T-cell (primary cell): ENCODE measurements around the gene BUD31. TPM values are rescaled to one million over a fixed set of nuclear protein-coding genes. Genes with fewer than 3 reads are reported as not detected.

ENCODE experiments used
- ATAC-seq, 4 experiments: fragments of 200-7000 bp in 3 of 4; fragments of 150-1000 bp in 1 of 4; cut with Tn5 transposase; replicated peaks in 1 of 4; 1 replicate in 3 of 4; 2 replicates in 1 of 4; pipeline ENCODE4 v1.10.0; 2021; ENCODE audit warnings: moderate library complexity in 3 of 4, mild to moderate bottlenecking in 2 of 4, moderate number of reproducible peaks in 1 of 4
- CTCF ChIA-PET, 2 donors: fragments of 300-600 bp; sonication (Branson Sonifier 250); formaldehyde crosslinking; loops; one replicate each; lab custom pipeline; 2022; ENCODE audit warnings: antibody characterized with exemption in 2 of 2; lab: Charles Lee
- POLR2A ChIA-PET, 2 donors: fragments of 300-600 bp; sonication (Branson Sonifier 250); formaldehyde crosslinking; loops; one replicate each; lab custom pipeline; 2022; ENCODE audit warnings: antibody characterized with exemption in 2 of 2; lab: Charles Lee
- DNase-seq, 35 experiments: peaks; one replicate each; pipeline versions ENCODE4 v3.0.0 to v3.0.0-alpha.2; 2013 to 2023
- H3K27ac ChIP-seq: one replicate; pipeline ENCODE4 v1.5.1; 2013; ENCODE audit warnings: low read length
- H3K27me3 ChIP-seq, 2 experiments: replicated peaks in 1 of 2; 1 replicate in 1 of 2; 2 replicates in 1 of 2; pipeline versions ENCODE4 v1.6.1 to v1.7.0; 2013; ENCODE audit warnings: low read length in 1 of 2, mixed read lengths in 1 of 2; ENCODE audit not compliant: control insufficient read depth in 2 of 2, insufficient read depth in 2 of 2; ENCODE audit errors: extremely low read depth in 1 of 2
- H3K36me3 ChIP-seq, 2 donors: 1 replicate in 1 of 2; 2 replicates in 1 of 2; pipeline versions ENCODE4 v1.6.1 to v1.7.0; 2013; ENCODE audit warnings: low read length in 1 of 2; ENCODE audit not compliant: control insufficient read depth in 2 of 2, insufficient read depth in 1 of 2; ENCODE audit errors: extremely low read depth in 1 of 2
- H3K4me1 ChIP-seq, 2 experiments: 1 replicate in 1 of 2; 2 replicates in 1 of 2; pipeline versions ENCODE4 v1.6.1 to v1.7.0; 2013; ENCODE audit warnings: low read length in 2 of 2, mixed read lengths in 1 of 2; ENCODE audit not compliant: insufficient read depth in 2 of 2, control insufficient read depth in 1 of 2; ENCODE audit errors: extremely low read depth in 1 of 2
- H3K4me3 ChIP-seq, 2 donors: 1 replicate in 1 of 2; 2 replicates in 1 of 2; pipeline versions ENCODE4 v1.5.1 to v1.7.0; 2013; ENCODE audit warnings: mild to moderate bottlenecking in 2 of 2, low read length in 1 of 2, moderate library complexity in 1 of 2; ENCODE audit not compliant: control insufficient read depth in 1 of 2; ENCODE audit errors: extremely low read depth in 1 of 2
- H3K9me3 ChIP-seq: 2 replicates; pipeline ENCODE4 v1.7.0; 2013
- H3K27ac Mint-ChIP-seq, 2 donors: one replicate each; pipeline ENCODE4 v1.8.0; 2020 to 2021; ENCODE audit warnings: mild to moderate bottlenecking in 2 of 2, mixed read lengths in 2 of 2
- H3K27me3 Mint-ChIP-seq, 2 donors: one replicate each; pipeline ENCODE4 v1.8.0; 2021 to 2022; ENCODE audit warnings: mixed read lengths in 2 of 2
- H3K36me3 Mint-ChIP-seq: one replicate; pipeline ENCODE4 v1.8.0; 2021; ENCODE audit warnings: mixed read lengths
- H3K4me1 Mint-ChIP-seq, 3 donors: one replicate each; pipeline ENCODE4 v1.8.0; 2020 to 2022; ENCODE audit warnings: mixed read lengths in 3 of 3, mild to moderate bottlenecking in 1 of 3
- H3K4me3 Mint-ChIP-seq, 3 donors: one replicate each; pipeline ENCODE4 v1.8.0; 2020 to 2022; ENCODE audit warnings: mild to moderate bottlenecking in 3 of 3, mixed read lengths in 3 of 3, moderate library complexity in 3 of 3
- H3K9me3 Mint-ChIP-seq, 3 donors: one replicate each; pipeline ENCODE4 v1.8.0; 2020 to 2022; ENCODE audit warnings: mixed read lengths in 3 of 3
- WGBS: methylation state at CpG from one replicate; pipeline ENCODE4 v1.1.5; 2013; ENCODE audit warnings: missing lambda C conversion rate; ENCODE audit not compliant: insufficient coverage; 5-methylcytosine and 5-hydroxymethylcytosine counted together
- total RNA-seq, 35 experiments: library from RNA in 6 of 35; stranded (reverse) in 6 of 35; fragments of 120-200 nt in 1 of 35; gene quantifications; one replicate each; pipeline versions ENCODE4 v1.2.1 to v1.2.4 and lab custom pipeline; 2013 to 2026

BUD31 gene
- total RNA-seq, 5 donors from 2014 or later (not counting 1 experiment from before 2014, with no cell fraction given), result 63.2 to 127 (median 82.3) TPM

- H3K27ac Mint-ChIP-seq, result no peak overlapping the region
- H3K27me3 ChIP-seq, result no peaks in the 10 kb centered on the region
- H3K36me3 ChIP-seq, result peaks cover 36 to 73% of the 10 kb centered on the region in 2 donors
- H3K4me1 ChIP-seq, result no peaks in the 10 kb centered on the region
- ChIA-PET POLR2A (no interaction called here), CTCF (no interaction called here)
- no peaks in the 10 kb centered on the region for H3K9me3 ChIP-seq
- no peaks in the 10 kb centered on the region for H3K9me3 Mint-ChIP-seq
- H3K36me3 Mint-ChIP-seq, result peaks cover 40% of the 10 kb centered on the region
- H3K4me3 ChIP-seq, result no peak overlapping the region
- no peak for ATAC-seq
- no peak for DNase-seq
- 100% methylated on average over 4 of the region's 5 CpGs for WGBS
- no peaks in the 10 kb centered on the region for H3K27me3 Mint-ChIP-seq
- no peak overlapping the region for H3K4me3 Mint-ChIP-seq
- H3K4me1 Mint-ChIP-seq, result peaks cover under 1 to 6% (median 3%) of the 10 kb centered on the region in 3 donors
- H3K27ac ChIP-seq, result no peak overlapping the region
Measured at GRCh38 chr7:99420213-99420612, 11.4 kb downstream of the BUD31 start.

DNA sequence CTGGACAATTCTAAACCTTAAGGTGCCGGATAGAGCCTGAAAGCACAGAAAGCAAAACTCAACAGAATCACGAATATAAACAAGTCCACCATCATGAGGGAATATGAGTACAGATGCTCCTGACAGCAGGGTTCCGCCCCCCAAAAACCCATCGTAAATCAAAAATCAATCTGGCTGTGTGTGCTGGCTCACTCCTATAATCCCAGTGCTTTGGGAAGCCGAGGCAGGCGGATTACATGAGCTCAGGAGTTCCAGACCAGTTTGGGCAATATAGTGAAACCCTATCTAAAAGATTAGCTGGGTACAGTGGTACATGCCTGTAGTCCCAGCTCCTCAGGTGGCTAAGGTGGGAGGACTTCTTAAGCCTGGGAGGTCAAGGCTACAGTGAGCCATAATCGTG is 12.2 kb downstream of the BUD31 start:
- H3K9me3 Mint-ChIP-seq, result no peaks in the 10 kb centered on the region
- ATAC-seq (no peak), DNase-seq (no peak)
- H3K36me3 Mint-ChIP-seq, result peaks cover 37% of the 10 kb centered on the region
- POLR2A ChIA-PET, result no interaction called here
- H3K36me3 ChIP-seq, result peaks cover 40 to 68% of the 10 kb centered on the region in 2 donors
- no peaks in the 10 kb centered on the region for H3K9me3 ChIP-seq
- no peak overlapping the region for H3K4me3 Mint-ChIP-seq
- H3K27me3 Mint-ChIP-seq, result no peaks in the 10 kb centered on the region
- CTCF ChIA-PET, result interaction anchor here in 1 of 2 donors (1.0 kb wide), 1 partner anchor 12 kb away, joined by 3 read pairs; the partner anchor contains the start of gene BUD31
- no peak overlapping the region for H3K4me3 ChIP-seq
- no peaks in the 10 kb centered on the region for H3K4me1 ChIP-seq
- WGBS, result 100% methylated on average over 1 of the region's 7 CpGs
- peaks cover 0 to 5% (median 0%) of the 10 kb centered on the region in 3 donors for H3K4me1 Mint-ChIP-seq
- no peaks in the 10 kb centered on the region for H3K27me3 ChIP-seq
- no peak overlapping the region for H3K27ac Mint-ChIP-seq
- H3K27ac ChIP-seq, result no peak overlapping the region

DNA sequence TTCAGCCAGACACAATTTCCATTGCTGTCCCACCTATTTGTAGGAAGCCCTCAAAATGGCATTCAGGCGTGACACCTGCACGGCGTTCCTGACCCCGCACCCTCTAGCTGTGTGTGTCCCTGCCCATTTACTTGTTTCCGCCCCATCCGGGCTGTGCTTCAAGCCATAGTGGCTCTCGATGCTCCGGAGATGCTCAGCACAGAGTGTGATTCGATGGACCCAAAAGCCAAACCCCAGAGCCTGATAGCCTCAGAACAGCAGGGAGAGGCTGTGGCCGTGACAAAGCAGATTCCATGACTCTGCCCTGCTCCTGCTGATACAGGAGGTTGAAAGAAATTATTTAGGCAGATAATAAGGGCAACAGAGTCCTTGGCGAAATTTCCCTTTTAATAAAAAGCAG is 13.4 kb downstream of the BUD31 start:
- H3K27ac ChIP-seq, result no peak overlapping the region
- peaks cover 35 to 56% of the 10 kb centered on the region in 2 donors for H3K36me3 ChIP-seq
- Mint-ChIP-seq H3K36me3 (peaks cover 30% of the 10 kb centered on the region), H3K27ac (peak overlapping the region in 1 of 2 donors; percentile 23), H3K4me1 (peaks cover 0 to 4% (median 0%) of the 10 kb centered on the region in 3 donors), H3K9me3 (no peaks in the 10 kb centered on the region), H3K27me3 (no peaks in the 10 kb centered on the region), H3K4me3 (no peak overlapping the region)
- no peak overlapping the region for H3K4me3 ChIP-seq
- WGBS, result 97% methylated on average over 9 of the region's 11 CpGs
- no peaks in the 10 kb centered on the region for H3K27me3 ChIP-seq
- ChIA-PET CTCF (interaction anchor here in 1 of 2 donors (0.5 to 0.6 kb wide), 3 partner anchors 13 to 1195 kb away, joined by 3 read pairs; partner anchors contain the start of gene BUD31), POLR2A (interaction anchor here (0.6 to 0.7 kb wide), 6 partner anchors 14 to 293 kb away, joined by 3 to 6 read pairs (median 4); no protein-coding TSS in a partner anchor)
- DNase-seq, result no peak
- ATAC-seq, result no peak
- no peaks in the 10 kb centered on the region for H3K4me1 ChIP-seq
- no peaks in the 10 kb centered on the region for H3K9me3 ChIP-seq

- H3K9me3 ChIP-seq, result no peaks in the 10 kb centered on the region
- DNase-seq (no peak), ATAC-seq (no peak)
- no peak overlapping the region for H3K27ac ChIP-seq
- H3K4me1 ChIP-seq, result no peaks in the 10 kb centered on the region
- peaks cover 31 to 52% of the 10 kb centered on the region in 2 donors for H3K36me3 ChIP-seq
- WGBS, result 100% methylated on average over 2 of the region's 5 CpGs
- Mint-ChIP-seq H3K4me1 (peaks cover 0 to 2% (median 0%) of the 10 kb centered on the region in 3 donors), H3K27ac (peak overlapping the region in 1 of 2 donors; percentile 62), H3K27me3 (no peaks in the 10 kb centered on the region), H3K4me3 (no peak overlapping the region), H3K36me3 (peaks cover 26% of the 10 kb centered on the region), H3K9me3 (no peaks in the 10 kb centered on the region)
- no peaks in the 10 kb centered on the region for H3K27me3 ChIP-seq
- CTCF ChIA-PET, result interaction anchor here in 1 of 2 donors (0.5 to 0.6 kb wide), 3 partner anchors 14 to 1196 kb away, joined by 3 read pairs; partner anchors contain the start of gene BUD31
- H3K4me3 ChIP-seq, result no peak overlapping the region
- POLR2A ChIA-PET, result interaction anchor here (0.6 to 0.7 kb wide), 6 partner anchors 13 to 293 kb away, joined by 3 to 6 read pairs (median 4); no protein-coding TSS in a partner anchor
Measured at GRCh38 chr7:99422625-99423024, 13.9 kb downstream of the BUD31 start.

- ATAC-seq (no peak), DNase-seq (no peak)
- no peaks in the 10 kb centered on the region for H3K9me3 ChIP-seq
- H3K27ac Mint-ChIP-seq, result no peak overlapping the region
- H3K27ac ChIP-seq, result no peak overlapping the region
- WGBS, result 94% methylated on average over 24 of the region's 24 CpGs
- H3K27me3 ChIP-seq, result no peaks in the 10 kb centered on the region
- CTCF ChIA-PET, result interaction anchor here in 1 of 2 donors (0.6 kb wide), 1 partner anchor 9 kb away, joined by 4 read pairs; no protein-coding TSS in a partner anchor
- POLR2A ChIA-PET, result interaction anchor here in 1 of 2 donors (0.6 kb wide), 1 partner anchor 419 kb away, joined by 3 read pairs; no protein-coding TSS in a partner anchor
- H3K36me3 Mint-ChIP-seq, result peaks cover 25% of the 10 kb centered on the region
- no peaks in the 10 kb centered on the region for H3K9me3 Mint-ChIP-seq
- peaks cover 25 to 45% of the 10 kb centered on the region in 2 donors for H3K36me3 ChIP-seq
- peaks cover 0 to 15% of the 10 kb centered on the region in 2 experiments for H3K4me1 ChIP-seq
- peaks cover 0 to 7% (median 5%) of the 10 kb centered on the region in 3 donors for H3K4me1 Mint-ChIP-seq
- H3K27me3 Mint-ChIP-seq, result no peaks in the 10 kb centered on the region
- H3K4me3 Mint-ChIP-seq, result no peak overlapping the region
- H3K4me3 ChIP-seq, result no peak overlapping the region
Measured at GRCh38 chr7:99424932-99425730, 16.4 kb downstream of the BUD31 start.

DNA sequence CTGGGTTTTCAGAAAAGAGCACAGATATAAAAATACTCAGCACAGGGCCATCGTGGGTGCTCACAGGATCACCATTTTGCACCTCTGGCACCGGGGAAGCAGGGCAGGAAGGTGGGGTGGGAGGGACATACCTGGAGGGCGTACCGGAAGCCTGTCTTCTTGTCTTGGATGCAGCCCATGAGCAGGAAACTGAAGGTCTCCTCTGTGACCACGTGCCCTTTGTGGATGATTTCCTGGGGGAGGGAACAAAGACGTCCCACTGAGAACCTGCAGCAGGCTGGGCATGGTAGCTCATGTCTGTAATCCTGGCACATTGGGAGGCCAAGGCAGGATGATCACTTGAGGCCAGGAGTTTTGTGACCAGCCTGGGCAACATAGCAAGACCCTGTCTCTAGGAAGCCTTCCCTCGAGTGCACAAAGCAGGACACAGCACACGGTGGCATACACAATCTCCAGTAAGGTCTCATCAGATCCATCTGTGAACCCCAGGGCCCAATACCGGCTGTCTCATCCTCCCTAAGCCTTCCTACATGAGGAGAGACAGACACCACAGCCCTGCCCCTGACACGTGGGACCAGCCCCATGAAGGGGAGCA is 20.3 kb downstream of the BUD31 start:
- 70% methylated on average over 9 of the region's 10 CpGs for WGBS
- H3K27ac Mint-ChIP-seq, result peak overlapping the region; percentile 34 to 52
- no peaks in the 10 kb centered on the region for H3K27me3 Mint-ChIP-seq
- peaks cover 0 to 6% (median 5%) of the 10 kb centered on the region in 3 donors for H3K4me1 Mint-ChIP-seq
- no peaks in the 10 kb centered on the region for H3K9me3 Mint-ChIP-seq
- ChIA-PET CTCF (no interaction called here), POLR2A (no interaction called here)
- Histone ChIP-seq H3K27me3 (no peaks in the 10 kb centered on the region), H3K36me3 (peaks cover 33 to 39% of the 10 kb centered on the region in 2 donors), H3K27ac (no peak overlapping the region), H3K9me3 (no peaks in the 10 kb centered on the region), H3K4me3 (no peak overlapping the region), H3K4me1 (peaks cover 0 to 15% of the 10 kb centered on the region in 2 experiments)
- no peak overlapping the region for H3K4me3 Mint-ChIP-seq
- H3K36me3 Mint-ChIP-seq, result peaks cover 14% of the 10 kb centered on the region
- DNase-seq (peak in 14 of 35 experiments; percentile 6 to 47 (median 22)), ATAC-seq (peak; percentile 60 to 90 (median 78))
